Daoy (cell line): ENCODE measurements around the gene USP4. TPM values are rescaled to one million over a fixed set of nuclear protein-coding genes. Genes with fewer than 3 reads are reported as not detected.

Experiments
- DNase-seq: peaks from one replicate; pipeline ENCODE4 v3.0.0-alpha.2; 2015; ENCODE audit warnings: low read depth
- total RNA-seq: library from RNA; depleted of rRNA; stranded (reverse); fragments of >200 nt; shearing (Covaris generic); gene quantifications from 2 replicates; pipeline ENCODE4 v1.2.3, GENCODE V29; 2014

The USP4 gene
- total RNA-seq, 1 experiment from 2014 or later, result 8.9 TPM

DNA sequence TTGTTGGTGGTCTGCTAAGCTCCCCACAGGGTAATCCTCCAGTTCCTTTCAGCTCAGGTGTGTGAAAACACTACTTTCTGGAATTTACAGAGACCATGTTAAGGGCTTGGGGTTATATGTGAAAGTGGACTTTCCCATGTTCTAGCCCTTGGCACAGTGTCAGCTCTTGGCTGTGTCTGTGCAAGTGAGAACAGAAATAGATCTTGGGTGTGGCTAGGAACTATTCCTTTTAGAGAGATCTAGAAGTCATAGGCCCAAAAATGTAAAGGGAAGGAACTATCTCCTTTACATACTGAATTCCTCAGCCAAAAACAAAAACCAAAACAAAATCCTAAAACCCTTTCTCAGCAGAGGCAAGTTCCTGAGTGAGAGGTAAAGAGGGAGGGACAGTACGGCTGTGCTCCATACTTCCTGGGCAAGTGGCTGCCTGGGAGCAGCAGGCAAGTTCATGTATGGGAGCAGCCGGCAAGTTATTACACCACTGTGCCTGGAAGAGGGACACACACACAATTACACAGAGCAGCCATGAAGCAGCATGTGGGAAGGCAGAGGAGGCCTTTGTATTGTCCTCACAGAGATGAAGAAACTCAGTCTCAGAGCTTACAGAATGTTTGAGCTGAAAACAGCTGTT, 43.0 kb downstream of the USP4 start:
- no peak for DNase-seq

- no peak for DNase-seq
These were observed 44.3 kb downstream of the USP4 start for GRCh38 chr3:49295489-49296058.

DNA sequence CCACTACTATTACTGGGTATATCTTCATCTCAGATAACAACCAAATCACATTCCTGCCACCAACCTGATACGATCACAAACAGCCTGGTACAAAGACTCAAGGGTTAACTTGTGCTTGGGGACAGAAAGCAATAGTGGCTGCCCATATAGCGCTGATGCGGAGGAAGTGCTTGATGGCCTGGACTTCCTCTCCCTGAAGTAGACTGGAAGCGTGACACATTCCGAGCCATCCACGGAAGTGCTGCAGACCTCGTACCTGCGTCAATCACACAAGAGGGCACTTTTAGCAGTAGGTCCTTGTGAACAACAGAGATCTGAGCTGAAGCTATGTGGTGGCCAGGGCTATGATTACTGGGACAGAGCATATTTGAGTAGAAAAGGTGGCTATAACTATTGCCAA, 45.5 kb downstream of the USP4 start:
- no peak for DNase-seq

DNA sequence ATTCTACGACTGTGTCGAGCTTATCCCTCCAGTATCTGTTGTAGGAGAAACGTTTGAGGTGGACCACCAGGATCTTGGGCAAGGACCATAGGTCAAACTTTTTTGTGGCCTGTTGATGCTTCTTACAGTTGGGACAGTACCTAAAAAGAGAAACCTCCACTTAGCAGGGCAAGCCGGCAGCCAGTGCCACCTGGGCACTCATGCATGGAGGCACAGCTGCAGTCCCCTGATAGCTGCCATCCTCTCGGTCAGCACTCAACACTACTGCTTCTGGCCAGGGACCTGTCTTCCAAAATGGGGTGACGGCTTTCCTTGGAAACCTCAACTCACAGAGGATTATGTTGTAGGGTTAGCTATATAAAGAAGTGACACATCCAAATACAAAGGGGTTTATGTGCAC, 55.9 kb downstream of the USP4 start:
- DNase-seq, result no peak

DNA sequence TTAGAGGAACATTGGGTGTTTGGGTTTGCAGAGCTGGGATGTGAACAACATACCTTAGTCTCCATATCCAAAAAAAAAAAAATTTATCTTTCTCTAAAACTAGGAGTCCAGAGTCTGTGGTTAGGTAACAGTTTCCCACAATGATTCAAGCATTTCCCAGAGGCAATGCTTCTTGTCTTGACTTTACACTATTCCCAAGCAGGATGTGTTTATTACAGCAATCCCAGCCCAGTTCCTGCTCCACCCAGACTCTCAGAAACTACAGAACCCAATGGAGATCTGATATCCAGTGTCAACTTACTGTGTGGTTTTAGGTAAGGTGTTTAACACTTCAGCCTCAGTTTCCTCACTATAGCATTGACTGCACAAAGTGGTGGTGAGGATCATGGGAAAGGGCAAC, 60.5 kb downstream of the USP4 start:
- DNase-seq, result no peak

DNA sequence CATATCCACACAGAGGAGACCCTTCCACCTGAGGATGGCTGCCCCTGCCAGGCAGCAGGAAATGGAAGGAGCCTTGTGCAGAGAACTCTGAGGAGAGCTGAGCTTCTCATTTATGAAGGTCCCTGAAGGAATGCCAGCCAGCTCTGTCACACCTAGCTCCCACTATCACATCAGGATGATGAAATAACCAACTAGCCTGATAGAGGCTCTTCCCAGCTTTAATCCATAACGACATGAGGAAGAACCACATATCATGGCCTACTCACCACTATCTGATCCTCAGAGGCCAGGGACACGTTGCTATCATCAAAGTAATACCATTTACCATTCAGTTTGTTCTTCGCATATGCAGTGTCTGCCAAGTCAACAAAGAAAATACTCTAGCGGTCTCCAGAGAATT, 61.3 kb downstream of the USP4 start:
- no peak for DNase-seq

DNA sequence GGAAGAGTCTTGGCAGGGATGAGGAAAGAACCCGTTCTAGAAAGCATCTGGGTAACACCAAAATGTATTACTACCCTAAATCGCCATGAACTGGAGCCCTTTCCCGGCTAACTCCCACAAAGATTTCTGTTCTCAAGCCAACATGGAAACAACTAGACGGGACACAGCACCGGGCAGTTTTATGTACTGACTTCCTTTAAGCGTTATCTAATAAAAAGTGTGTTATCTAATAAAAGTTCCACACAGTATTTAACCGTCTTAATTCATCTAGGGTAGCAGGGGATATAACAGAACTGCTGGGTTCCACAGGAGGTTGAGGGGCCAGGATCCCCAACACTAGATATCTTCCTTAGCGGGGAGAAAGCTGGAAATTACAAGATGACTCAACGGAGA, 62.5 kb downstream of the USP4 start:
- no peak for DNase-seq

GRCh38 chr3:49276475-49277382, 63.1 kb downstream of the USP4 start, which contains the start of gene C3orf62:
Gene C3orf62, minus strand, starts transcription at chr3:49277232. Its CDS starts 360 bp downstream, at chr3:49276872.
- peak; percentile 82 for DNase-seq

DNA sequence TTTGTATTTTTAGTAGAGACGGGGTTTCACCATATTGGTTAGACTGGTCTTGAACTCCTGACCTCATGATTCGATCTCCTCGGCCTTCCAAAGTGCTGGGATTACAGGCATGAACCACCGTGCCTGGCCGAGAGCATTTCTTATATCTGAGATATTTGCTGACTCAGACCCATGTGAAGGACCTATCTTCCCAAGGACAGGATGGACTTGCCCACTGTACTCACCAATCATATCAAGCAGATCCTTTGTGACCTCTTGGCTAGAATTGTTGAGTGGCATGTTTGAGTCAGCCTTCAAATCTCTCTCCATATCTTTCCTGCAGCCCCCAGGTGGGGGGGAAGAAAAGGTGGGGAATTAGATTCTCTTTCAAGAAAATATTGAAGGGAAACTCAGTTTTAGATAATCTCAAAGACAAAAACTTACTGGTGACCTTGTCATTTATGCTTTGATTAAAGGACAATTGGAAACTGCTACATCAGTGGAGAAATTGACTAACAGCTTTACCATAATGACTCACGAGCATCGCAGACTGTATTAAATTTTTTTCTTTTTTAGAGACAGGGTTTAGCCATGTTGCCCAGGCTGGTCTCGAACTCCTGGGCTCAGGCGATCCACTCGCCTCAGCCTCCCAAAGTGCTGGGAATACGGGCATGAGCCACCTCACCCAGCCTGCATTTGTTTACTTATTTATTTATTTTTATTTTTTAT, 65.9 kb downstream of the USP4 start:
- DNase-seq, result no peak

GRCh38 chr3:49271047-49271446, 68.8 kb downstream of the USP4 start:
- DNase-seq, result no peak

DNA sequence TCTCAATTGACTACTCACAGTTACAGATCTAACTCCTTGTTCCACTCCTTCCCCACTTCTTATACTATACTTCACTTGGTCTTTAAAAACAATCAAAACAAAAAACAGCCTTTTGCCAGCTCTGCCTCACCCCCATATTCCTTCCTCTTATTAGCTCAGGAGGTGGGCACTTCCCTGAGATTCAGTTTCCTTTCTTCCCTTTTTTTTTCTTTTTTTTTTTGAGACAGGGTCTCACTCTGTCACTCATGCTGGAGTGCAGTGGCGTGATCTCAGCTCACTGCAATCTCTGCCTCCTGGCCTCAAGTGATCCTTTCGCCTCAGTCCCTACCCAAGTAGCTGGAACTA, 69.7 kb downstream of the USP4 start:
- DNase-seq, result no peak

- DNase-seq, result no peak
These were observed 70.3 kb downstream of the USP4 start for GRCh38 chr3:49269443-49270155.

- no peak for DNase-seq
These were observed 73.3 kb downstream of the USP4 start for GRCh38 chr3:49266410-49267095.

GRCh38 chr3:49265661-49266386, 74.0 kb downstream of the USP4 start:
- DNase-seq, result no peak

- DNase-seq, result no peak
These were observed 76.5 kb downstream of the USP4 start for GRCh38 chr3:49263159-49263889.

GRCh38 chr3:49260806-49261324, 79.0 kb downstream of the USP4 start:
- no peak for DNase-seq

DNA sequence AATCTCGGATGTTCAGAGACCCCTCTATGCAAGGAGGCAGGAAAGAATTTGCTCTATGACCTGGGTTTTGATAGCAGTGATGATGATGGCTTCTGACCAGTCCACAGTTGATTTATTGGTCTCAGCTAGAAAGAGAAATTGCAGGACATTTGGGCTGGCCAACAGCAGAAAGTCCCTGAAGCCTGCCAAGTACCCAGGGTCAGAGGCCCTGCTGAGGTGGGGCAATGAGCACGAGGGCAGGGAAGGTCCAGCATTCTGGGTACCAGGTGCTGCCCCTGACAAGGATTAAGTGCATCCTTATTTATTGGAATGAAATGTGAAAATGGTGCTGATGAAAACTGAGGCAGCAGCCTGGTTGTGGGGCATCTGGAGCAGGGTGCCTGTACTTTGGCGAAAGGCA, 82.7 kb downstream of the USP4 start:
- DNase-seq, result no peak

DNA sequence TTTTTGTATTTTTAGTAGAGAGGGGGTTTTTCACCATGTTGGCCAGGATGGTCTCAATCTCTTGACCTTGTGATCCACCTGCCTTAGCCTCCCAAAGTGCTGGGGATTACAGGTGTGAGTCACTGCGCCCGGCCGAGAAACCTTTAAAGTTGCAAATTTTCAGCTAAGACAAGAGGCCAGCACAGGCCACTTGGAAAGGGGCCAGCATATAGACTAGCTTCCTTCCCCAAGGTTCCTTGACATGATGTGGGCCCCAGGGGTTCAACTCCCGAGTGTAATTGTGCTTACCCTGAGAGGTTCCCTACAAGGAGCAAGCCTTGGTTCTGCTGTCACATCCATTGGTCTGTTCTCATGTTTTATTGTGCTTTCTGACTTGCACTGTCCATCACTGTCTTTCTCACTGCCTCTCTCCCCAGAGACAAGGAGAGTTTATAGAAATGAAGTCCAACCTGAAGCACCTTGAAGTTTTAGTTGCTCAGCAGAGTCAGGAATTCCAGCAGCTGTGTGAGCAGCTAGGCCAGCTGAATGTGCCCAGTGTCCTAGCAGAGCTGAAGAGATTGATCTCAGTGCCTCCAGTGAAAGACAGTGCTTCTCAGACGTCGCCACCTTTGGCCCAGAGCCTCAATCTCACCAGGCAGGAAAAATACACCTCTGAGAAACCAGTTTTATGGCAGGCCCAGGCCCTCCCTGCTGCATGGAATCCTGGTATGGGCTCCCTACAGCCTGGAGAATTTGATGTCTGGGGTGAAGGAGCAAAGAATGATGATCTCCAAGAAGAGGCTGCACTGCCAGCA, 83.9 kb downstream of the USP4 start:
- DNase-seq, result no peak

GRCh38 chr3:49255112-49255511, 84.7 kb downstream of the USP4 start:
- no peak for DNase-seq
